Neural cell (in vitro differentiated cells): ENCODE results near the gene LRMDA. TPM values are rescaled to one million over a fixed set of nuclear protein-coding genes. Genes with fewer than 3 reads are reported as not detected.

Experiments
- H2AFZ ChIP-seq: fragments of 200-600, 300-800 bp; sonication (generic), shearing (Covaris generic); 2 replicates; pipeline ENCODE4 v1.6.0; 2014; ENCODE audit warnings: low read depth, mild to moderate bottlenecking, antibody characterized with exemption, low read length, moderate library complexity
- H3F3A ChIP-seq: fragments of 200-600 bp; shearing (Covaris generic); 2 replicates; pipeline ENCODE4 v1.6.1; 2016; ENCODE audit warnings: mild to moderate bottlenecking, moderate library complexity, mixed read lengths, antibody characterized with exemption, low read length; ENCODE audit not compliant: insufficient read depth, poor library complexity, severe bottlenecking
- H3K27ac ChIP-seq: fragments of 200-600, 300-800 bp; sonication (generic), shearing (Covaris generic); 2 replicates; pipeline ENCODE4 v1.5.1; 2014; ENCODE audit warnings: mild to moderate bottlenecking, low read length, moderate library complexity
- H3K27me3 ChIP-seq: fragments of 300-800, 200-600 bp; sonication (generic), shearing (Covaris generic); 2 replicates; pipeline ENCODE4 v1.6.0; 2014; ENCODE audit warnings: mild to moderate bottlenecking, low read depth, low read length, moderate library complexity; ENCODE audit not compliant: insufficient read depth
- H3K36me3 ChIP-seq: fragments of 300-800, 200-600 bp; sonication (generic), shearing (Covaris generic); 2 replicates; pipeline ENCODE4 v1.5.1; 2014; ENCODE audit warnings: mild to moderate bottlenecking, antibody characterized with exemption, low read length, moderate library complexity; ENCODE audit not compliant: insufficient read depth
- H3K4me2 ChIP-seq: fragments of 300-800, 200-600 bp; sonication (generic), shearing (Covaris generic); 2 replicates; pipeline ENCODE4 v1.6.0; 2014; ENCODE audit warnings: mild to moderate bottlenecking, low read length
- H3K4me3 ChIP-seq: fragments of 300-800, 200-600 bp; sonication (generic), shearing (Covaris generic); 2 replicates; pipeline ENCODE4 v1.5.1; 2014; ENCODE audit warnings: mild to moderate bottlenecking, low read length, moderate library complexity
- H3K79me2 ChIP-seq: fragments of 200-600 bp; shearing (Covaris generic); replicated peaks from 2 replicates; pipeline ENCODE4 v1.6.0; 2014; ENCODE audit warnings: mild to moderate bottlenecking, low read length, moderate library complexity; ENCODE audit not compliant: insufficient read depth
- H3K9ac ChIP-seq: fragments of 300-800, 200-600 bp; sonication (generic), shearing (Covaris generic); 2 replicates; pipeline ENCODE4 v1.6.1; 2016; ENCODE audit warnings: mild to moderate bottlenecking, low read length, mixed read lengths
- H3K9me2 ChIP-seq: fragments of 200-600 bp; shearing (Covaris generic); 2 replicates; pipeline ENCODE4 v1.6.1; 2016; ENCODE audit warnings: mild to moderate bottlenecking, low read length, mixed read lengths; ENCODE audit not compliant: insufficient read depth
- H3K9me3 ChIP-seq: fragments of 200-600, 300-800 bp; sonication (generic), shearing (Covaris generic); 2 replicates; pipeline ENCODE4 v1.6.1; 2016; ENCODE audit warnings: mild to moderate bottlenecking, mixed run types, low read length, moderate library complexity, mixed read lengths
- H4K20me1 ChIP-seq: fragments of 200-600 bp; shearing (Covaris generic); 2 replicates; pipeline ENCODE4 v1.6.1; 2016; ENCODE audit warnings: mild to moderate bottlenecking, mixed run types; ENCODE audit not compliant: insufficient read depth
- EP300 ChIP-seq: fragments of 450-650 bp; conservative IDR thresholded peaks from 2 replicates; pipeline ENCODE4 v1.6.1; 2014; ENCODE audit warnings: antibody characterized with exemption, mild to moderate bottlenecking, moderate library complexity; ENCODE audit not compliant: poor library complexity, severe bottlenecking
- EZH2 ChIP-seq: fragments of 200-600, 300-800 bp; shearing (Covaris generic), sonication (generic); IDR thresholded peaks from 2 replicates; pipeline ENCODE4 v1.6.1; 2014; ENCODE audit warnings: antibody characterized with exemption, low read length, borderline replicate concordance, mild to moderate bottlenecking; ENCODE audit not compliant: insufficient read depth, poor library complexity, severe bottlenecking
- MXI1 ChIP-seq: fragments of 450-650 bp; conservative IDR thresholded peaks from 2 replicates; pipeline ENCODE4 v1.6.1; 2014; ENCODE audit warnings: antibody characterized with exemption, mild to moderate bottlenecking; ENCODE audit not compliant: poor library complexity, severe bottlenecking
- POLR2AphosphoS5 ChIP-seq: IDR thresholded peaks from 2 replicates; pipeline ENCODE4 v1.6.1; 2012
- RAD21 ChIP-seq: fragments of 450-650 bp; conservative IDR thresholded peaks from 2 replicates; pipeline ENCODE4 v1.6.1; 2014; ENCODE audit warnings: antibody characterized with exemption, mild to moderate bottlenecking, moderate library complexity
- SMC3 ChIP-seq: fragments of 450-650 bp; conservative IDR thresholded peaks from 2 replicates; pipeline ENCODE4 v1.6.1; 2014; ENCODE audit warnings: antibody characterized with exemption, mild to moderate bottlenecking, moderate library complexity; ENCODE audit not compliant: poor library complexity
- TAF1 ChIP-seq: IDR thresholded peaks from 2 replicates; pipeline ENCODE4 v1.6.1; 2012; ENCODE audit warnings: low read depth
- polyA plus RNA-seq: library from polyadenylated mRNA; depleted of rRNA; stranded (reverse); fragments of >200 nt; gene quantifications from 2 replicates; pipeline ENCODE4 v1.2.3, GENCODE V29; 2014
- TF ChIP-seq, protein P1 (sequence below): IDR thresholded peaks from 2 replicates; pipeline ENCODE4 v1.6.1; 2012; ENCODE audit warnings: borderline replicate concordance
- TF ChIP-seq, protein P2 (sequence below): fragments of 450-650 bp; IDR thresholded peaks from 2 replicates; pipeline ENCODE4 v1.5.1; 2014; ENCODE audit warnings: antibody characterized with exemption, mild to moderate bottlenecking, moderate library complexity; ENCODE audit not compliant: poor library complexity, severe bottlenecking

Gene LRMDA
- polyA plus RNA-seq, 1 donor from 2014 or later, result 5.6 TPM

DNA sequence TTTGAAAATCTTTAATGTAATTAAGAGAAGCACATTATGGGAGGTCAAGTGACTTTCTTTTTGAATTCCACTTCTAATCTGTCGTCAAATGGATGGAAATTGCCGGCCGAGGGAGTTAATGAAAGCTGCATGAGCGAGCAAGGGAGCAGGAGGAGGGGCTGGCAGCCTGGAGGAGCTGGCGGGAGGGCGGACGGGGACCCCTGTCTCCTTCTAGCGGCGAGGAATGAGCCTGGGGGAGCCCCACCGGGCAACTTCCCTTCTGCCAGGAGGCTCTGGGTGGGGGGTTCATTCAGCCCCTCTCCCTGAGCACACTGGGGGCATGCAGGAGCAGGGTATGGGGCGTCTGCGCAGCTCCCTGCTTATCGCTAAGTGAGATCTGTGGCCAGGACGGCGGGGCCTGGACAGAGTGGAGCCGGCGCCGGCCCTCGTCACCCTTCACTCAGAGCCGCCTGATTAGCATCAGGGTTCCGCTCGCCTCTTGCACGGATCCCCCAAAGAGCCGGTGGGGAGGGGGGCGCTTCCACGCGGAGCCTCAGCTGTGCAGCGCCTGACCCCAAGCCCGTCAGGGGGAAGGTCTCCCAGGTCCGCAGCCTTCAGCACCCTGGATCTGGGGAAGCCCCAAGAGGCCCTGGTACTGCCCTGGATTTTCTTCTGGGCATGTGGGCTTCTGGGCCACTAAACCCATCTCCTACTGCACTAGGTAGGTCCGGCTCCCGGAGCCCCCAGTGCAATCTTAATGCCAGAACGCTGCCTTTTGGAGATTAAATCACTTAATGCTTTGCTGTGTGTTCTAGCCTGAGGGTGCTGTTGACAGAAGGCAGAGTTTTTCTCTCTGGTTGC lies 680.8 kb downstream of the LRMDA start:
- Histone ChIP-seq H4K20me1 (no peaks in the 10 kb centered on the region), H3K79me2 (no peaks in the 10 kb centered on the region), H3K36me3 (no peaks in the 10 kb centered on the region), H3F3A (no peaks in the 10 kb centered on the region), H3K27me3 (no peaks in the 10 kb centered on the region), H2AFZ (no peak overlapping the region), H3K9ac (no peak overlapping the region), H3K4me2 (no peak overlapping the region), H3K27ac (no peak overlapping the region), H3K4me3 (no peak overlapping the region), H3K9me2 (no peaks in the 10 kb centered on the region), H3K9me3 (no peaks in the 10 kb centered on the region)
- TF ChIP-seq, protein P1, sequence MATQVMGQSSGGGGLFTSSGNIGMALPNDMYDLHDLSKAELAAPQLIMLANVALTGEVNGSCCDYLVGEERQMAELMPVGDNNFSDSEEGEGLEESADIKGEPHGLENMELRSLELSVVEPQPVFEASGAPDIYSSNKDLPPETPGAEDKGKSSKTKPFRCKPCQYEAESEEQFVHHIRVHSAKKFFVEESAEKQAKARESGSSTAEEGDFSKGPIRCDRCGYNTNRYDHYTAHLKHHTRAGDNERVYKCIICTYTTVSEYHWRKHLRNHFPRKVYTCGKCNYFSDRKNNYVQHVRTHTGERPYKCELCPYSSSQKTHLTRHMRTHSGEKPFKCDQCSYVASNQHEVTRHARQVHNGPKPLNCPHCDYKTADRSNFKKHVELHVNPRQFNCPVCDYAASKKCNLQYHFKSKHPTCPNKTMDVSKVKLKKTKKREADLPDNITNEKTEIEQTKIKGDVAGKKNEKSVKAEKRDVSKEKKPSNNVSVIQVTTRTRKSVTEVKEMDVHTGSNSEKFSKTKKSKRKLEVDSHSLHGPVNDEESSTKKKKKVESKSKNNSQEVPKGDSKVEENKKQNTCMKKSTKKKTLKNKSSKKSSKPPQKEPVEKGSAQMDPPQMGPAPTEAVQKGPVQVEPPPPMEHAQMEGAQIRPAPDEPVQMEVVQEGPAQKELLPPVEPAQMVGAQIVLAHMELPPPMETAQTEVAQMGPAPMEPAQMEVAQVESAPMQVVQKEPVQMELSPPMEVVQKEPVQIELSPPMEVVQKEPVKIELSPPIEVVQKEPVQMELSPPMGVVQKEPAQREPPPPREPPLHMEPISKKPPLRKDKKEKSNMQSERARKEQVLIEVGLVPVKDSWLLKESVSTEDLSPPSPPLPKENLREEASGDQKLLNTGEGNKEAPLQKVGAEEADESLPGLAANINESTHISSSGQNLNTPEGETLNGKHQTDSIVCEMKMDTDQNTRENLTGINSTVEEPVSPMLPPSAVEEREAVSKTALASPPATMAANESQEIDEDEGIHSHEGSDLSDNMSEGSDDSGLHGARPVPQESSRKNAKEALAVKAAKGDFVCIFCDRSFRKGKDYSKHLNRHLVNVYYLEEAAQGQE, result no peak
- no peak for TF ChIP-seq MXI1
- no peak for TF ChIP-seq SMC3
- TF ChIP-seq TAF1, result no peak
- TF ChIP-seq, protein P2, sequence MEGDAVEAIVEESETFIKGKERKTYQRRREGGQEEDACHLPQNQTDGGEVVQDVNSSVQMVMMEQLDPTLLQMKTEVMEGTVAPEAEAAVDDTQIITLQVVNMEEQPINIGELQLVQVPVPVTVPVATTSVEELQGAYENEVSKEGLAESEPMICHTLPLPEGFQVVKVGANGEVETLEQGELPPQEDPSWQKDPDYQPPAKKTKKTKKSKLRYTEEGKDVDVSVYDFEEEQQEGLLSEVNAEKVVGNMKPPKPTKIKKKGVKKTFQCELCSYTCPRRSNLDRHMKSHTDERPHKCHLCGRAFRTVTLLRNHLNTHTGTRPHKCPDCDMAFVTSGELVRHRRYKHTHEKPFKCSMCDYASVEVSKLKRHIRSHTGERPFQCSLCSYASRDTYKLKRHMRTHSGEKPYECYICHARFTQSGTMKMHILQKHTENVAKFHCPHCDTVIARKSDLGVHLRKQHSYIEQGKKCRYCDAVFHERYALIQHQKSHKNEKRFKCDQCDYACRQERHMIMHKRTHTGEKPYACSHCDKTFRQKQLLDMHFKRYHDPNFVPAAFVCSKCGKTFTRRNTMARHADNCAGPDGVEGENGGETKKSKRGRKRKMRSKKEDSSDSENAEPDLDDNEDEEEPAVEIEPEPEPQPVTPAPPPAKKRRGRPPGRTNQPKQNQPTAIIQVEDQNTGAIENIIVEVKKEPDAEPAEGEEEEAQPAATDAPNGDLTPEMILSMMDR, result no peak
- no peak for TF ChIP-seq RAD21
- TF ChIP-seq POLR2AphosphoS5, result no peak
- no peak for TF ChIP-seq EZH2
- no peak for TF ChIP-seq EP300

DNA sequence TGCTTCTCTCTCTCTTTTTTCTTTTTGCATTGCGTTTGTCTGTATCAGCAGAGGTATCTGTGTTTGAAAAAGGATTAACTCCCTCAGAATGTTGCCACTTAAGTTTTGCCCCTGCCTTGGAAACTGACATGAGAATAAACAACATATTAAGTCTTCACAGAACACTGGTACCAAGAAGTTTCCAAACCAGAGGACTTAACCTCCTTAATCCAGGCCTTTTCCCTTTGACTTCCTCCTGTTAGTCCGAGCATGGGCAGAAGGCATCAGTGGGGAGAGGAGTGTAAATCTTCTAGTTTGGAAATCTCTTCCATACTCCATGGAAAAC lies 681.4 kb downstream of the LRMDA start:
- H3K9me3 ChIP-seq, result no peaks in the 10 kb centered on the region
- no peak overlapping the region for H3K27ac ChIP-seq
- H3K79me2 ChIP-seq, result no peaks in the 10 kb centered on the region
- H3K9ac ChIP-seq, result no peak overlapping the region
- no peak overlapping the region for H2AFZ ChIP-seq
- no peak overlapping the region for H3K4me3 ChIP-seq
- H3F3A ChIP-seq, result no peaks in the 10 kb centered on the region
- no peak overlapping the region for H3K4me2 ChIP-seq
- H3K27me3 ChIP-seq, result no peaks in the 10 kb centered on the region
- no peaks in the 10 kb centered on the region for H3K36me3 ChIP-seq
- no peaks in the 10 kb centered on the region for H3K9me2 ChIP-seq
- TF ChIP-seq, protein P2, result no peak
- H4K20me1 ChIP-seq, result no peaks in the 10 kb centered on the region
